Measurements from ENCODE around the gene ATAT1. TPM values are rescaled to one million over a fixed set of nuclear protein-coding genes. Genes with fewer than 3 reads are reported as not detected.
A peak's percentile ranks its signal among the peaks of the same experiment; 100 is the strongest.

Gene ATAT1
- total RNA-seq, 1 donor from 2014 or later: 1.7 TPM

DNA sequence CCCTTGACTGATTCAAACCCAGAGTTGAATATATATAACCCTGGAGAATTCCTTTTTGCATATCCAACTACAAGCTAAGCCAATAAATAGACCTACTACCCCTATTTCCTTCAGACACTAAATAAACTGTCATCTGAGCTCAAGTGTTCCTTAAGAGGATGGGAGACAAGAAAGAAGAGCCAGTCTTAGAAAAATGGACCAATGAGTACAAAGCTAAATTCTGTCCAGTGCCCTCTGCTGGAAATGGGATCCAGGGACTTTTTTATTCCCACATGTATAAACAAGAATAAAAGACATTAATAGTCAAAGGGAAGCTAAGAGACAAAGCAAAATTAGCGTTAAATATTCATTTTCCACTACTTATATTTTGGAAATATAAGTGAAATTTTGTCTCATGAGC is 14.5 kb upstream of the ATAT1 start:
- intact Hi-C loops (cut with DNase I): no loop called here
- no peak for DNase-seq
- ATAC-seq (ENCODE audit: poor library complexity): no peak

GRCh38 chr6:30612687-30613248 is 13.9 kb upstream of the ATAT1 start:
- DNase-seq: no peak
- intact Hi-C loops (cut with DNase I): no loop called here
- no peak for ATAC-seq (ENCODE audit: poor library complexity)

DNA sequence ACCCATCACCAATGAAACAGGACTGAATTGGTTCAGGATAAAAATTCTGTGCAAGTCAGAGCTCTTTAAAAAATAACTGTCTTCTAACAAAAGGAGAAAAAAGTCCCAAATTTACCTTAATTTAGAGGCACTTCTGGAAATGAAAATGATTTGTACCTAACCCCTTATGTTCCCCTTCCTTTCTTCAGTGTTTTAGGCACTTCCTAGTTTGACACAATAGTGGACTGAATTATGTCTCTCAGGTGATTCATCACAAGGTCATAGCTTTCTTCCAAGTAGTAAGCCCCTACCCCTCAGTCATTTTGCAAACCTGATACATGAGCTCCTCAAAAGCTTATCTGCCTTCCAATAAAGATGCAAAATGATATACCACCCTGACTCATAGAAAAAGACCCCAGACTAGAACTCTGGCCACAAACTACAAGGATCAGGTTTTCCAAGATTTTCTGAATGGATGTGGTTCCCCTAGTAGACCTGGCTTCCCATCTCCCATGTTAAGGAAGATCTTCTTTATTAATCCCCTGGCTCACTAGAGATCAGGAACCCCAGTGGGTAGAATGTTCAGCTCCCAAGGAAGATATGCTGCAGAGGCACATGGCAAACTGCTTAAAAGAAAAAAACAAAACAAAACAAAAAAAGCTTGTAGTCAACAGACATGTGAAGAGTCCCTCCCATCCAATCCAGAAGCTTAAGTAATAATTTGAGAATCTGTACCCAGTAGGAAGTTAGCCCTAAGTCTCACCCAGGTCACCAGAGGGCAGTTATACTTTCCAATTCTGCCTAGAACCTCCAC is 13.2 kb upstream of the ATAT1 start:
- no peak for ATAC-seq (ENCODE audit: poor library complexity)
- DNase-seq: no peak
- intact Hi-C loops (cut with DNase I): no loop called here

DNA sequence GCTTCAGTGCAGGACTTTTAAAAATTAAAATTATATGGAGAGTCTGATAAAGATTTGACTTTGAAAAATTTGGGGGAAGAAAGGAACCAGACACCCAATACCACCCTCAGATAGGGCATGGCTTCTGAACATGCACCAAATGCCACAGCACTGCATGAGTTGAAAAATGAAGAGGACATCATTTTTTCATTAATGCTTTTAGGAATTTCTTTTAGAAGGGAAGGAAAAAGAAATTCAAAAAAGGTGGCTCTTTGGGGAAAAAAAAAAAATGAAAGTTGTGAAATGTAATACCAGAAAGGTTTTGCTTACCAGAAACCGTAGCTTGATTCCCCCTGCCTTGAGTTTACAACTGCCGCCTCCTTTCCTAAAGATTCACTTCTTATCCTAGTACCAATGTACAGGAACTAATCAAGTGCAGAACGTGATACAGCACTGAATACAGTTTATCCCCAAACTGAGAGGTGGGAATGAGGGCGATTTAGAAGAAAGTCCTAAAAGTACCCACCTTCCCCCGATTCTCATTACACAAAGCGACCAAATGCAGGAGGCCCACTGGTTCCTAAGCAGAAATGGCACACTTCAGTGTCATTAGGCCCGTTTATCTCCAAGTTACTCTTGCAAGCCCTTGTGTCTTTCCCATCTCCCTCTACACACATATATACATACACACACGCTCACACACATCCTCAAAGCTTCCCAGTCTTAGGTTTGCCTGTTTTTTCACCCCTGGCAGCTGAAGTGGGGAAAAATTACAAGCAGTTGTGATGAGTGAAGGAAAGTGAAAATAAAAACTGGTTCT is 12.4 kb upstream of the ATAT1 start:
- no peak for ATAC-seq (ENCODE audit: poor library complexity)
- no peak for DNase-seq
- intact Hi-C loops (cut with DNase I): no loop called here

DNA sequence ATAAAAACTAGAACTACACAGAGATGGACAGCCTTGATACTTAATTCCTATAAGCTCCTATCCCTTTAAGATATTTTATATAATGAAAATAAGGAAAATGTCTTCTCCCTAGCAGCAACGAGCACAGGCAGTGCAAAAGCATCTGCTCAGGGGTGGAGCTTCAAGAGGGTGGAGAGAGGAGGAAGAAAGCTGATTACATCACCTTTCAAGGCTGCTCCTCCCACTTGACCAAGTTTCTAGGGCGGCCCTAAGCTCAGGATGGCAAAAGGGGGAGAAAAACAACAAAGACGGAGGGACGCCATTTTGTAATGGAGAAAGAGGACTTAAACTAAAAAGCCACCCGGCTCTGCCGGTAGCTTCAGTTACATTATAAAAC is 11.8 kb upstream of the ATAT1 start:
- intact Hi-C loops (cut with DNase I): loop anchor here (5.0 kb wide), 1 partner anchor 102 kb away; the partner anchor contains the start of gene MDC1
- peak; percentile 76 for DNase-seq

DNA sequence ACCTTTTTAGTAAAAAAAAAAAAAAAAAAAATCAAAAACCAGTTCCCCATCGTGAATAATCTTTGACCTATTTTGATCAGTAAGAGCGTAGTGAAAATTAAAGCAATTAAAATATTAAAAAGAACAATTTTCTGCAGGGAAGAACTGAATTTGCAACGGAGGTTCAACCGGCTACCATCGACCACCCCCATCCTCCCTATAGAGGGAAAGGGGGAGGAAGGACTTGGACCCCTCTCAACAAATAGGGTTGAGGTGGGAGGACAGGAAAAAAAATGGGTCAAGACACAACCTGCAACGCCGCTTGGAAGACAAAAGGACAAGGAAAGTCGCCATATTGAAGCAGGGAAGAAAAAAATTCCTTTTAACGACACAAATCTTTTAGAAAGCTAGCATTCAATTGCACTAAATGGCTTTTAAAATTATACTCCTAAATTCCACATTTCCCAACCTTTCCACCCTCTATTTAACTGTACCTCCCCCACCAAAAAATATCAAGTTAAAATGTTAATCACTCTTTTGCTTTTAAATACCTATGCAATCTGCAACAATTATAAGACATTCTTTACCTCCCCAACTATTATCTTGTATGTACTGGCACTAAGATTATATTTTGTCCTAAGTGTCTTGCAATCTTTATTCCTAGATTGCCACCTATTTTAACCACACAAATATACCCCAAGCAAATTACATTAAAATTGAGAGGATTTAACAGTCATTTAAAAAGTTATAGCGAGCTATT is 11.3 kb upstream of the ATAT1 start:
- DNase-seq: no peak
- intact Hi-C loops (cut with DNase I): loop anchor here (5.0 kb wide), 1 partner anchor 102 kb away; the partner anchor contains the start of gene MDC1
- ATAC-seq (ENCODE audit: poor library complexity): peak; percentile 13

More for the DNA sequence above, 11.8 kb upstream of the ATAT1 start:
- ATAC-seq (ENCODE audit: poor library complexity): peak; percentile 72

- DNase-seq (no peak), ATAC-seq (ENCODE audit: poor library complexity) (peak; percentile 0)
- intact Hi-C loops (cut with DNase I): loop anchor here (5.0 kb wide), 1 partner anchor 101 kb away; the partner anchor contains the start of gene MDC1
Observed at GRCh38 chr6:30615958-30616810, 10.5 kb upstream of the ATAT1 start.

DNA sequence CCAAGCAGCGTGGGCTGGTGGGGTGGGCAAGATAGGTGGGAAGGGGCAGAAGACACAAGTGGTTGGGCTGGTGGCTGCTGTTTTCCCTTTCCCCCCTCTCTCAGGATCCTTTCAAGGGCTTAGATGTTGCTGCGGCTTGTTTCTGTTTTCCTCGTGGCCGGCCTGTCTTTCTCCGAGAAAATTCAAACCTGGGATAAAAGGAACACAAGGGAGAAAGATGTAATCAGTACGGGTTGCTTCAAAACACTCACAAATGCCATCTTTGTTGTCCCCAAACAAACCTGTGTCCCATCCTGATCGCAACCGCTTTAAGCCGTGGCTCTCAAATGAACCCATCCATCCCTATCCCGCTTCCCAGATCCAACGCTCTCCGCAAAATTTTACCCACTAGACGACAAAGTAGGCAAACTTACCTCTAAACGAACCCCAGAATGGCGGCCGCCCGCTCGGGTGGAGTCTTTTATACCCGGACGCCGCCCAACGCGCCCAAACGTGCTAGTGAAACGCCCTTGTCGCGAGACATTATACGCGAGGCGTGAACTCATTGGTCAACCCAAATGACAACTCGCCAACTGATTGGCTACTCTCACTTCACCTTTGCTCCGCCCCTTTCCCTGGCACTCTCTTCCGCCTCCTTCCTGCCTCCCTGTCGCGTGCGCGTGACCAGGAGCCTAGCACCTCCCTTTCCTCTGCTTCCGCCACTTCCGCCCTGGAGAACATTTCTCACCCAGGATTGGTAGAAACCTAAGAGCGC is 9.7 kb upstream of the ATAT1 start, which contains the start of gene PPP1R10:
Gene PPP1R10, minus strand, starts transcription at position 433 of the 754 bp plus-strand sequence. CDS start 7,299 bp downstream, outside the sequence.
- intact Hi-C loops (cut with DNase I): loop anchor here (5.0 kb wide), 1 partner anchor 100 kb away; the partner anchor contains the start of gene MDC1
- peak; percentile 98 for DNase-seq
- peak; percentile 88 for ATAC-seq (ENCODE audit: poor library complexity)

DNA sequence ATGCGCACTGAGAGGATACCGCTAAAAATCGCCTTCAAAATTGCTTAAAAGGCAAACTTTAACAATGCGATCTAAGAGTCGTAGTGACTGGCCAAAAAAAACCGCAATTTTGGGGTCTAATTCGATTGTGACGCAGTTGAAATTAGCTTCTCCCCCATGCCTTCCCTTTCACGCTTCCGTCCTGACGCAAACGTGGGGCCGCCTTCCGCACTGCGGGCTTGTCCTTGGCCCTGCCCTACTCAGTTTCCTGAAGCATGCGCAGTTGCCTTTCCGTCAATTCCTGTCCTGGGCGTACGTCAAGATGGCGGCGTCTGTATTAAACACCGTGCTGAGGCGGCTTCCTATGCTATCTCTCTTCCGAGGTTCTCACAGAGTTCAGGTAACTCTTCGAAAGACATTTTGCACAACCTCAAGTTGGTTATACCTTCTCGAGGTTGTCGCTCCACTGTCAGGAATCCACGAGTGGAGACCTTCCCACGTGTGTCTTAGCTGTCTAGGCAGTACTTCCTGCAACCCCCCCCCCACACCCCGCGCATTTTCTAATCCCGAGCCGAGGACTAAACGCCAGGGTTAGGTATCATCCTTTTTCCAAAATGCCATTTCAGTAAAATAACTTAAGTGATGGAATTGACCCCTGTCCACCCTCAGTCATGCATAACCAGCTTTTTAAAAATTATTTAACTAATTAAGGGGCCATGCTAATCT is 9.0 kb upstream of the ATAT1 start, which contains the start of gene MRPS18B:
Gene MRPS18B, plus strand, starts transcription at position 276 of the 705 bp plus-strand sequence. Its CDS starts 26 bp downstream, at position 302.
- DNase-seq (peak; percentile 98), ATAC-seq (ENCODE audit: poor library complexity) (peak; percentile 84)
- intact Hi-C loops (cut with DNase I): loop anchor here (5.0 kb wide), 1 partner anchor 100 kb away; the partner anchor contains the start of gene MDC1

DNA sequence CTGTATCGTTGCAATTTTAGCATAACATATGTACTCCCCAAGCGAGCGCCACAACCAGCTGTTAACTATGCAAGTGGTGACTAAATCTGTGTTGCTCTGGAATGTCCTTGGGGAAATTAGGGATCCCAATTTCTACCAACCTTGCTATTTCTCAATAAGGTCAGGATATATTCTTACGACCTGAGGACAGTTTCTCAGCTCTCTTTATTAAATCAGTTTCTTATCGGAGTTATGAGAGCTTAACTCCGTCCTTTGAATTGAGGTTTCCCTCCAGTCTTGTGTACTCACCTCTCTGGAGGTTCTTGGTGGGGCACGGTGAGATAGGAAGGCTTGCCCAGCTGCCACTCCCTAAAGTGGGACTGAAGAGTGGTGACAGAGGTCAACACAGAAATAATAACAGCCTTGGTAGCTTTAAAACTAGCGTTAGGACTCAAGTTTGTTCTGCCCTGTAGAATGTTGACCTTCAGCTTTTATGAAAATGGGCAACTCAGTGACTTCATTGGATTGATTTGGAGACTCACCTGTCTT is 8.3 kb upstream of the ATAT1 start:
- no peak for ATAC-seq (ENCODE audit: poor library complexity)
- intact Hi-C loops (cut with DNase I): loop anchor here (5.0 kb wide), 1 partner anchor 99 kb away; the partner anchor contains the start of gene MDC1
- DNase-seq: no peak

DNA sequence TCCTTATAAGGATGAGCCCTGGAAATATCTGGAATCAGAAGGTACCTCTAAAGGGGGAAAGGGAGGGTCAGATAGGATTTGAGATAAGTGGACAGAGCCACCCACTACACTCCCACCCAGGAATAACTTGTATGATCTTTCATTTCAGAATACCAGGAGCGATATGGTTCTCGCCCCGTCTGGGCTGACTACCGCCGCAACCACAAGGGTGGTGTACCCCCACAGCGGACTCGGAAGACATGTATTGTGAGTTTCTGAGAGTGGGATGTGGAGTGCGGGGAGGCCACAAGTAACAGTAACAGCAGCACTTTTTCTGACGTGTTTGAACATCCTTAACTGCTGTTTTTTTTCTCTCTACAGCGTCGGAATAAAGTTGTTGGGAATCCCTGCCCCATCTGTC is 7.1 kb upstream of the ATAT1 start:
- intact Hi-C loops (cut with DNase I): loop anchor here (5.0 kb wide), 1 partner anchor 98 kb away; the partner anchor contains the start of gene MDC1
- no peak for DNase-seq
- no peak for ATAC-seq (ENCODE audit: poor library complexity)

GRCh38 chr6:30625511-30625910 is 1.2 kb upstream of the ATAT1 start:
- intact Hi-C loops (cut with DNase I): no loop called here
- DNase-seq: no peak
- no peak for ATAC-seq (ENCODE audit: poor library complexity)

DNA sequence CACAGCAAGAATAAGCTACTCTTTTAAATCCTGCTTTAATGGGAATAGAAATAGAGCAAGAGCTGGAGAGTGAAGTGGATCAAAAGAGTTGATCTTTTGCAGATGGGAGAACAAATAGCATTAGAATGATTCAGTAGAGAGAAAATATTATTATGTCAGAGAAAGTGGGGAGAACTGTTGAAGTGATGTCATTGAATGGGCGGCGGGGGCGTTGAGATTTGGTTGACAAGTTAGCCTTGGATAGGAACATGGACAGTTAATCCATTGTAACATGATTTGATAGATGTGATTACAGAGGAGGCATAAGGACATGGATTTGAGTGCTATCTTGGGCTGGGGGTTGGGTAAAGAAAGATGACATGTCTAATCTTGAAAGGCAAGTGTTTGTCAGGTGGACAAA is 9.2 kb downstream of the ATAT1 start:
- DNase-seq: no peak
- no peak for ATAC-seq (ENCODE audit: poor library complexity)
- intact Hi-C loops (cut with DNase I): no loop called here

DNA sequence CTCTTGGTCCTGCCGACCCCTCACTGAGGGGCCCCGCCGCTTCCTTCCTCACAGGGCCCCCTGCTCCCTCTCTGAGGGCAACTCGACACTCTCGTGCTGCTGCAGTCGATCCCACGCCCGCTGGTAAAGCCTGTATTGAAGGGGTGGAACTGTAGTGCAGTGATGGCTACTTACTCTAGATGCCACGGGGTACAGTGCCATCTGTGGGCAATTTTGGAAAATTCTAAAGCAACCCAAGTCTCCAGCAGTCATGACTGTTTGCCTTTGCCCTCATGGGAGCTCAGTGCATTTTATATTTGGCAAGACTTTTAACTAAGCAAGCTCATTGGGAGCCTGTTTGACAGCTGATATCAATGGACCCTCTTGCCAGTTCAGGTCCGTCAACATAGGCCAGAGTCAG is 13.8 kb downstream of the ATAT1 start:
- ATAC-seq (ENCODE audit: poor library complexity) (no peak), DNase-seq (no peak)
- intact Hi-C loops (cut with DNase I): no loop called here

GRCh38 chr6:30641048-30641447 is 14.4 kb downstream of the ATAT1 start:
- ATAC-seq (ENCODE audit: poor library complexity): no peak
- DNase-seq: no peak
- intact Hi-C loops (cut with DNase I): no loop called here

DNA sequence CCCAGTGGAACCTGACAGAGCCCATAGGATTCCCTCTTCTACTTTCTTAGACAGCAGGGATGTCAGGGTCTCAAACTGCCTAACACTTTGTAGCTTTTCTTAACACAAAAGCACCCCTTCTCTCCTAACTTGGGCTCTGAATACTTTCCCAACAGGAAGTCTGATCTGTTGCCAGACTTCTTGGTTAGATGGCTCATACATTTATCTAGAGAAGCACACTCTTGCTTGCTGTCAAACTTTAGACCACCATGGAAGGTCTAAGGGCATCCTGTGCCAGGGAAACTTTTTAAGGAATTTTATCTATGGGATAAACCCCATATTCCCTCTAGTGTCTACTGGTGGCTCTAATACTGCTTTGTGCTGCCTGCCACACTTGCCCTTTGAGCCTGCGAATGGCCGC is 17.0 kb downstream of the ATAT1 start:
- intact Hi-C loops (cut with DNase I): no loop called here
- no peak for ATAC-seq (ENCODE audit: poor library complexity)

More for the DNA sequence above, 17.0 kb downstream of the ATAT1 start:
- DNase-seq: no peak
